ENCODE data around the gene TMEM214.

DNA sequence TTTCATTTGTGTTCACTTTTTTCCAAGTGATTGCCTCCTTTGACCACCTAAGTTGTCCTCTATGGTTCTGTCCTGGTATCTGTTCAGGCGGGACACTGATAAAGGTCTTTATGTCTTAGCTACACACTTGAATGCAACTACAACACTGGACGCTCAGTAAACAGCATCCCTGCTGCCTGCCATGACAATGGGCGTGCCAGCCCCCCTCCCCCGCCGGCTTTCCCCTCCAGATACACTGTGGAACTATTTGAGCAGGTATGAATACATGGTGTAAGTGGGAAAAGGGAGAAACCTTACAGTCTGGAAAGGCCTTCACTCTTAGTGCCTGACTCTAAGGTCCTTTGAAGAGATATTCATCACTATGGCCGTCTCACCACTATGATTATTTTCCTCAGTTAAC, 24.4 kb downstream of the TMEM214 start:
- no peak for TF ChIP-seq EZH2phosphoT487 (IDR thresholded peaks at IDR 0.05; ENCODE audit: low read depth, severe bottlenecking, unreplicated experiment)
- TF ChIP-seq, protein P1, sequence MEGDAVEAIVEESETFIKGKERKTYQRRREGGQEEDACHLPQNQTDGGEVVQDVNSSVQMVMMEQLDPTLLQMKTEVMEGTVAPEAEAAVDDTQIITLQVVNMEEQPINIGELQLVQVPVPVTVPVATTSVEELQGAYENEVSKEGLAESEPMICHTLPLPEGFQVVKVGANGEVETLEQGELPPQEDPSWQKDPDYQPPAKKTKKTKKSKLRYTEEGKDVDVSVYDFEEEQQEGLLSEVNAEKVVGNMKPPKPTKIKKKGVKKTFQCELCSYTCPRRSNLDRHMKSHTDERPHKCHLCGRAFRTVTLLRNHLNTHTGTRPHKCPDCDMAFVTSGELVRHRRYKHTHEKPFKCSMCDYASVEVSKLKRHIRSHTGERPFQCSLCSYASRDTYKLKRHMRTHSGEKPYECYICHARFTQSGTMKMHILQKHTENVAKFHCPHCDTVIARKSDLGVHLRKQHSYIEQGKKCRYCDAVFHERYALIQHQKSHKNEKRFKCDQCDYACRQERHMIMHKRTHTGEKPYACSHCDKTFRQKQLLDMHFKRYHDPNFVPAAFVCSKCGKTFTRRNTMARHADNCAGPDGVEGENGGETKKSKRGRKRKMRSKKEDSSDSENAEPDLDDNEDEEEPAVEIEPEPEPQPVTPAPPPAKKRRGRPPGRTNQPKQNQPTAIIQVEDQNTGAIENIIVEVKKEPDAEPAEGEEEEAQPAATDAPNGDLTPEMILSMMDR (IDR thresholded peaks at IDR 0.05; ENCODE audit: poor library complexity) = no peak
